HepG2 (cell line): ENCODE results near the gene AMZ2. TPM values are rescaled to one million over a fixed set of nuclear protein-coding genes. Genes with fewer than 3 reads are reported as not detected.

Experiments used
- AKAP8 ChIP-seq: sonication (generic); formaldehyde crosslinking; IDR thresholded peaks from 2 replicates; pipeline ENCODE4 v1.5.1; 2020; ENCODE audit warnings: mild to moderate bottlenecking, missing genetic modification reagents
- ARHGAP35 ChIP-seq: sonication (generic); formaldehyde crosslinking; IDR thresholded peaks from 2 replicates; pipeline ENCODE4 v1.9.0; 2022; ENCODE audit warnings: mild to moderate bottlenecking, inconsistent platforms, moderate library complexity, missing genetic modification reagents, borderline replicate concordance
- ARNTL ChIP-seq: sonication (generic); formaldehyde crosslinking; IDR thresholded peaks from 2 replicates; pipeline ENCODE4 v1.4.0; 2020; ENCODE audit warnings: mild to moderate bottlenecking, missing genetic modification reagents
- ATAD3A ChIP-seq: sonication (generic); formaldehyde crosslinking; IDR thresholded peaks from 2 replicates; pipeline ENCODE4 v1.4.0; 2020; ENCODE audit warnings: missing genetic modification reagents
- ETV6 ChIP-seq: sonication (generic); formaldehyde crosslinking; conservative IDR thresholded peaks from 2 replicates; pipeline ENCODE4 v1.4.0; 2020; ENCODE audit warnings: missing genetic modification reagents
- HNRNPH1 ChIP-seq: fragments of 200-400 bp; formaldehyde crosslinking; optimal IDR thresholded peaks from 2 replicates; pipeline ENCODE3; 2017; ENCODE audit warnings: mild to moderate bottlenecking, low read depth, low read length
- HOXA3 ChIP-seq: sonication (generic); formaldehyde crosslinking; IDR thresholded peaks from 2 replicates; pipeline ENCODE4 v1.5.0; 2020; ENCODE audit warnings: missing genetic modification reagents
- MBNL3 ChIP-seq: fragments of 250-450 bp; sonication (Bioruptor Pico); conservative IDR thresholded peaks from 2 replicates; pipeline ENCODE4 v1.8.0; 2022; ENCODE audit warnings: mild to moderate bottlenecking, inconsistent platforms
- MIER3 ChIP-seq: IDR thresholded peaks from 2 replicates; pipeline ENCODE4 v1.6.1; 2016; ENCODE audit warnings: missing compliant biosample characterization, borderline replicate concordance
- MTF1 ChIP-seq: sonication (generic); formaldehyde crosslinking; IDR thresholded peaks from 2 replicates; pipeline ENCODE4 v1.5.0; 2020; ENCODE audit warnings: missing genetic modification reagents
- NFRKB ChIP-seq: fragments of 450-650 bp; IDR thresholded peaks from 2 replicates; pipeline ENCODE4 v1.6.1; 2017
- NKX3-1 ChIP-seq: sonication (generic); formaldehyde crosslinking; IDR thresholded peaks from 2 replicates; pipeline ENCODE4 v1.5.0; 2020; ENCODE audit warnings: missing genetic modification reagents
- RFX5 ChIP-seq: IDR thresholded peaks from 2 replicates; pipeline ENCODE4 v1.6.1; 2011; ENCODE audit warnings: low read depth, low read length, improper control_type of control experiment
- RXRA ChIP-seq: sonication (generic); formaldehyde crosslinking; IDR thresholded peaks from 2 replicates; pipeline ENCODE4 v1.5.1; 2020; ENCODE audit warnings: missing genetic modification reagents
- SNAPC2 ChIP-seq: sonication (generic); formaldehyde crosslinking; IDR thresholded peaks from 2 replicates; pipeline ENCODE4 v1.8.1; 2022; ENCODE audit warnings: mild to moderate bottlenecking, missing genetic modification reagents
- SP2 ChIP-seq: sonication (generic); formaldehyde crosslinking; IDR thresholded peaks from 2 replicates; pipeline ENCODE4 v1.5.1; 2020; ENCODE audit warnings: mild to moderate bottlenecking, missing genetic modification reagents
- STAT5B ChIP-seq: sonication (generic); formaldehyde crosslinking; IDR thresholded peaks from 2 replicates; pipeline ENCODE4 v1.4.0; 2020; ENCODE audit warnings: missing genetic modification reagents
- TBL1XR1 ChIP-seq: fragments of 150-350 bp; IDR thresholded peaks from 2 replicates; pipeline ENCODE4 v1.6.1; 2014; ENCODE audit warnings: borderline replicate concordance, low read length; ENCODE audit not compliant: partially characterized antibody
- TBX3 ChIP-seq: fragments of 450-650 bp; IDR thresholded peaks from 2 replicates; pipeline ENCODE4 v1.6.1; 2017; ENCODE audit warnings: antibody characterized with exemption, mild to moderate bottlenecking, inconsistent platforms, borderline replicate concordance
- ZBTB14 ChIP-seq: sonication (generic); formaldehyde crosslinking; IDR thresholded peaks from 2 replicates; pipeline ENCODE4 v1.4.0; 2020; ENCODE audit warnings: missing genetic modification reagents
- ZNF207 ChIP-seq: fragments of 450-650 bp; IDR thresholded peaks from 2 replicates; pipeline ENCODE4 v1.6.1; 2016; ENCODE audit warnings: antibody characterized with exemption, borderline replicate concordance
- ZNF501 ChIP-seq: sonication (generic); formaldehyde crosslinking; IDR thresholded peaks from 2 replicates; pipeline ENCODE4 v1.5.1; 2020; ENCODE audit warnings: mild to moderate bottlenecking, moderate library complexity, missing genetic modification reagents
- ZNF558 ChIP-seq: sonication (generic); formaldehyde crosslinking; IDR thresholded peaks from 2 replicates; pipeline ENCODE4 v1.9.0; 2022; ENCODE audit warnings: mild to moderate bottlenecking, missing genetic modification reagents, borderline replicate concordance
- polyA plus RNA-seq, 8 experiments: library from polyadenylated mRNA; depleted of rRNA in 3 of 8; stranded (reverse) in 7 of 8; unstranded in 1 of 8; fragments of >200 nt; fragmentation: Illumina TruSeq in 4 of 8; extraction: Trizol in 4 of 8; gene quantifications; 2 replicates each; pipeline versions ENCODE4 v1.2.1 to v1.2.3, GENCODE V29; 2011 to 2016; ENCODE audit warnings: low read depth in 4 of 8, missing spikeins in 1 of 8, mixed read lengths in 1 of 8; ENCODE audit not compliant: insufficient read depth in 1 of 8
- total RNA-seq, 5 experiments: library from RNA; depleted of rRNA; stranded (reverse); fragments of >200 nt; fragmentation: Illumina TruSeq; extraction: Trizol; gene quantifications; 2 replicates each; pipeline ENCODE4 v1.2.3, GENCODE V29; 2016; ENCODE audit warnings: low read depth in 1 of 5
- TF ChIP-seq, protein P1 (sequence below): sonication (generic); formaldehyde crosslinking; IDR thresholded peaks from 2 replicates; pipeline ENCODE4 v1.8.0; 2022; ENCODE audit warnings: mild to moderate bottlenecking, missing genetic modification reagents, borderline replicate concordance
- TF ChIP-seq, protein P2 (sequence below): sonication (generic); formaldehyde crosslinking; IDR thresholded peaks from 2 replicates; pipeline ENCODE4 v1.5.1; 2020; ENCODE audit warnings: missing genetic modification reagents, mild to moderate bottlenecking, borderline replicate concordance
- TF ChIP-seq, protein P3 (sequence below): sonication (generic); formaldehyde crosslinking; IDR thresholded peaks from 2 replicates; pipeline ENCODE4 v1.8.1; 2023; ENCODE audit warnings: mild to moderate bottlenecking, moderate library complexity, missing genetic modification reagents
- TF ChIP-seq, protein P4 (sequence below): sonication (generic); formaldehyde crosslinking; conservative IDR thresholded peaks from 2 replicates; pipeline ENCODE4 v1.4.0; 2020; ENCODE audit warnings: missing genetic modification reagents

The AMZ2 gene
- total and polyA plus RNA-seq, 2 of the 13 experiments (the other 11 are each of a cell fraction or from before 2014, with no cell fraction given), result 86.9 to 90.2 TPM

DNA sequence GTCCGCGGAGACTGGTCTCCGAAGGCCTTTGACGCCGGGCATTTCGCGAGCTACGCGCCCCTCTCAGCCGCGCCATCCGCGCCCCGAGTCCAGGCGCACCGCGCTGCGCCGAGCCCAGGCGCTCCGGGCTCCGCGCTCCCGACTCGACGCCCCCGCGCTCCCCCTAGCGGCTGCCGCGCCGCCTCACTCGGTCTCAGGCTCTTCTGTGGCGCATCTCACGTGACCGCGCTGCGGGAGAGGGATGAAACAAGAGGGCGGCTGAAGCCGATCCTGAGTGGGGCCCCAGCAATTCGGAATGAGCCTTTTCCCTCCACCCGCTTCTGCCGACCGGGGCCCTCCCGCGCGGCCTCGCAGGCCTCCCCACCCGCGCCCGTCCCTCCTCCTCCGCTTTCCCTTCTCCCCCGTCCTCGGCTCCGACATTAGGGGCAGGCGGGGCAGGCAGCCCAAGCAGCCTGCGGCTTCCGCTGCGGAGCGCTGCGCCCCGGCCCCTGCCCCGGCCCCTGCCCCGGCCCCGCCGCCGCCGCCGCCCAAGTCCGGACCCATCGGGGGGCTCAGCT, 42.5 kb upstream of the AMZ2 start (continued):
- TF ChIP-seq, protein P1, sequence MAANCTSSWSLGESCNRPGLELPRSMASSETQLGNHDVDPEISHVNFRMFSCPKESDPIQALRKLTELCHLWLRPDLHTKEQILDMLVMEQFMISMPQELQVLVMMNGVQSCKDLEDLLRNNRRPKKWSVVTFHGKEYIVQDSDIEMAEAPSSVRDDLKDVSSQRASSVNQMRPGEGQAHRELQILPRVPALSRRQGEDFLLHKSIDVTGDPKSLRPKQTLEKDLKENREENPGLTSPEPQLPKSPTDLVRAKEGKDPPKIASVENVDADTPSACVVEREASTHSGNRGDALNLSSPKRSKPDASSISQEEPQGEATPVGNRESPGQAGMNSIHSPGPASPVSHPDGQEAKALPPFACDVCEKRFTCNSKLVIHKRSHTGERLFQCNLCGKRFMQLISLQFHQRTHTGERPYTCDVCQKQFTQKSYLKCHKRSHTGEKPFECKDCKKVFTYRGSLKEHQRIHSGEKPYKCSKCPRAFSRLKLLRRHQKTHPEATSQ (CRISPR knock-in tag), result peak; percentile 85
- TF ChIP-seq, protein P2, sequence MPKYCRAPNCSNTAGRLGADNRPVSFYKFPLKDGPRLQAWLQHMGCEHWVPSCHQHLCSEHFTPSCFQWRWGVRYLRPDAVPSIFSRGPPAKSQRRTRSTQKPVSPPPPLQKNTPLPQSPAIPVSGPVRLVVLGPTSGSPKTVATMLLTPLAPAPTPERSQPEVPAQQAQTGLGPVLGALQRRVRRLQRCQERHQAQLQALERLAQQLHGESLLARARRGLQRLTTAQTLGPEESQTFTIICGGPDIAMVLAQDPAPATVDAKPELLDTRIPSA (CRISPR knock-in tag), result peak; percentile 84; the same call in 1 of the 2 replicates
- no peak; the same call in 1 of the 2 replicates for TF ChIP-seq RXRA
- TF ChIP-seq SP2 (CRISPR knock-in tag), result peak; percentile 54
- TF ChIP-seq TBL1XR1, result no peak
- 0 out of 2 replicates have a peak, but pooled peaks have one; percentile 77 for TF ChIP-seq STAT5B (CRISPR knock-in tag)
- TF ChIP-seq ZNF501 (CRISPR knock-in tag), result peak; percentile 83
- TF ChIP-seq AKAP8 (CRISPR knock-in tag), result no peak
- TF ChIP-seq ZBTB14, result peak; percentile 91
- no peak for TF ChIP-seq ZNF207
- TF ChIP-seq NKX3-1 (CRISPR knock-in tag), result peak; percentile 86; the same call in 1 of the 2 replicates
- TF ChIP-seq ATAD3A, result no peak
- TF ChIP-seq MTF1 (CRISPR knock-in tag), result no peak
- TF ChIP-seq ARHGAP35 (CRISPR knock-in tag), result no peak
- TF ChIP-seq ZNF558 (CRISPR knock-in tag), result peak; percentile 86; the same call in 1 of the 2 replicates
- TF ChIP-seq, protein P3, sequence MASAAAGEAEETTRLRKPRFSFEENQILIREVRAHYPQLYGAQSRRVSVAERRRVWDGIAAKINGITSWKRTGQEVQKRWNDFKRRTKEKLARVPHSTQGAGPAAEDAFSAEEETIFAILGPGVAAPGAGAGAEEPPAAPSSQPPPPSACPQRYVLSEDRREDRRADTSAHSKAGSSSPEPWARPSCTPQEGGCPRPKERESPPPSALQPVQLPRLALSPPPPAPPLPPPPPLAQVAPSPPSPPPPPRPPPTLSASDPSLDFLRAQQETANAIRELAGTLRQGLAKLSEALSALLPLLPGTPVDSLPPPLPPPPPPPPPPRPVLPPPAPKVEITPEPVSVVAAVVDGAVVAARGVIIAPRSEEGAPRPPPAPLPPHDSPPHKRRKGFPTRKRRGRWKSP, result peak; percentile 99
- TF ChIP-seq ETV6 (CRISPR knock-in tag), result 0 out of 2 replicates have a peak, but pooled peaks have one; percentile 63
- TF ChIP-seq TBX3, result no peak
- TF ChIP-seq, protein P4, sequence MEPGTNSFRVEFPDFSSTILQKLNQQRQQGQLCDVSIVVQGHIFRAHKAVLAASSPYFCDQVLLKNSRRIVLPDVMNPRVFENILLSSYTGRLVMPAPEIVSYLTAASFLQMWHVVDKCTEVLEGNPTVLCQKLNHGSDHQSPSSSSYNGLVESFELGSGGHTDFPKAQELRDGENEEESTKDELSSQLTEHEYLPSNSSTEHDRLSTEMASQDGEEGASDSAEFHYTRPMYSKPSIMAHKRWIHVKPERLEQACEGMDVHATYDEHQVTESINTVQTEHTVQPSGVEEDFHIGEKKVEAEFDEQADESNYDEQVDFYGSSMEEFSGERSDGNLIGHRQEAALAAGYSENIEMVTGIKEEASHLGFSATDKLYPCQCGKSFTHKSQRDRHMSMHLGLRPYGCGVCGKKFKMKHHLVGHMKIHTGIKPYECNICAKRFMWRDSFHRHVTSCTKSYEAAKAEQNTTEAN (CRISPR knock-in tag), result peak; percentile 70; the same call in 1 of the 2 replicates
- TF ChIP-seq MBNL3 (CRISPR knock-in tag), result no peak
- TF ChIP-seq NFRKB, result no peak
- TF ChIP-seq HOXA3, result peak; percentile 91
- TF ChIP-seq SNAPC2 (CRISPR knock-in tag), result no peak
- peak; percentile 33; the same call in 1 of the 2 replicates for TF ChIP-seq RFX5
- no peak for TF ChIP-seq ARNTL (CRISPR knock-in tag)
- TF ChIP-seq HNRNPH1, result no peak
- TF ChIP-seq MIER3 (CRISPR knock-in tag), result peak; percentile 81; the same call in 1 of the 2 replicates
